Transverse colon (tissue), 4 donors: ENCODE data around the gene GLI1. TPM values are rescaled to one million over a fixed set of nuclear protein-coding genes. Genes with fewer than 3 reads are reported as not detected.
"Not testable (repeated sequence)": the region's sequence is repeated elsewhere in the genome, so short reads cannot be mapped to it uniquely, and the experiment has no call there.

Experiments
- DNase-seq: peaks from one replicate; pipeline ENCODE4 v3.0.0-alpha.2; 2019
- H3K27ac ChIP-seq, 4 donors: fragments of 200-600 bp; sonication (generic); 2 replicates each; pipeline ENCODE4 v1.5.1; 2016 to 2018; ENCODE audit warnings: inconsistent platforms in 4 of 4
- H3K27me3 ChIP-seq: fragments of 200-600 bp; sonication (generic); 2 replicates; pipeline ENCODE4 v1.5.1; 2017; ENCODE audit warnings: inconsistent platforms
- H3K36me3 ChIP-seq, 4 donors: fragments of 200-600 bp; sonication (generic); 2 replicates each; pipeline ENCODE4 v1.5.1; 2017 to 2019; ENCODE audit warnings: inconsistent platforms in 4 of 4
- H3K4me1 ChIP-seq, 4 donors: fragments of 200-600 bp; sonication (generic); 2 replicates each; pipeline ENCODE4 v1.5.1; 2017 to 2020; ENCODE audit warnings: inconsistent platforms in 4 of 4
- H3K4me3 ChIP-seq, 4 donors: fragments of 200-600 bp; sonication (generic); 1 replicate in 1 of 4; 2 replicates in 3 of 4; pipeline versions ENCODE4 v1.5.1 to v1.6.1; 2017 to 2019; ENCODE audit warnings: inconsistent platforms in 4 of 4
- H3K9me3 ChIP-seq, 2 donors: fragments of 200-600 bp; sonication (generic); 2 replicates each; pipeline ENCODE4 v1.5.1; 2017 to 2019; ENCODE audit warnings: inconsistent platforms in 2 of 2
- CTCF ChIP-seq, 5 experiments: fragments of 200-600 bp in 3 of 5; fragments of 450-650 bp in 2 of 5; sonication (generic) in 3 of 5; IDR thresholded peaks; 1 replicate in 2 of 5; 2 replicates in 3 of 5; pipeline ENCODE4 v1.5.1; 2016 to 2017; ENCODE audit warnings: antibody characterized with exemption in 5 of 5, inconsistent platforms in 3 of 5, mild to moderate bottlenecking in 2 of 5, moderate library complexity in 1 of 5
- EP300 ChIP-seq: sonication (generic); formaldehyde crosslinking; IDR thresholded peaks from one replicate; pipeline ENCODE4 v1.6.1; 2017; ENCODE audit warnings: antibody characterized with exemption, low read depth
- POLR2A ChIP-seq: fragments of 450-650 bp; IDR thresholded peaks from one replicate; pipeline ENCODE4 v1.6.1; 2016; ENCODE audit warnings: antibody characterized with exemption, mild to moderate bottlenecking, moderate library complexity
- POLR2AphosphoS5 ChIP-seq, 3 donors: sonication (generic); formaldehyde crosslinking; IDR thresholded peaks; one replicate each; pipeline ENCODE4 v1.6.1; 2016; ENCODE audit warnings: antibody characterized with exemption in 3 of 3
- WGBS, 2 donors: methylation state at CpG; one replicate each; pipeline ENCODE4 v1.1.5; 2018; ENCODE audit warnings: low coverage in 1 of 2; 5-methylcytosine and 5-hydroxymethylcytosine counted together
- in situ Hi-C, 4 donors: fragments of 200-750 bp; cut with MboI; loops; one replicate each; pipeline versions ENCODE4 v1.15.0 to v1.15.1; 2017; ENCODE audit warnings: low sequenced_read_pairs in 3 of 4, low pct_ligation_motif_present in 1 of 4, low pct_unique_long_range_greater_than_20kb in 1 of 4
- intact Hi-C: fragments of 100-400 bp; cut with DNase I; formaldehyde crosslinking; loops from one replicate; pipeline ENCODE4 v1.15.1; 2023; ENCODE audit warnings: low total_unique reads
- total RNA-seq, 4 donors: library from RNA; depleted of rRNA; stranded (reverse); fragments of >200 nt; gene quantifications; one replicate each; pipeline ENCODE4 v1.1.0, GENCODE V29; 2016

Gene GLI1
- total RNA-seq, 4 donors from 2014 or later: 0.41 to 1.2 (median 0.79) TPM; not detected in 1

DNA sequence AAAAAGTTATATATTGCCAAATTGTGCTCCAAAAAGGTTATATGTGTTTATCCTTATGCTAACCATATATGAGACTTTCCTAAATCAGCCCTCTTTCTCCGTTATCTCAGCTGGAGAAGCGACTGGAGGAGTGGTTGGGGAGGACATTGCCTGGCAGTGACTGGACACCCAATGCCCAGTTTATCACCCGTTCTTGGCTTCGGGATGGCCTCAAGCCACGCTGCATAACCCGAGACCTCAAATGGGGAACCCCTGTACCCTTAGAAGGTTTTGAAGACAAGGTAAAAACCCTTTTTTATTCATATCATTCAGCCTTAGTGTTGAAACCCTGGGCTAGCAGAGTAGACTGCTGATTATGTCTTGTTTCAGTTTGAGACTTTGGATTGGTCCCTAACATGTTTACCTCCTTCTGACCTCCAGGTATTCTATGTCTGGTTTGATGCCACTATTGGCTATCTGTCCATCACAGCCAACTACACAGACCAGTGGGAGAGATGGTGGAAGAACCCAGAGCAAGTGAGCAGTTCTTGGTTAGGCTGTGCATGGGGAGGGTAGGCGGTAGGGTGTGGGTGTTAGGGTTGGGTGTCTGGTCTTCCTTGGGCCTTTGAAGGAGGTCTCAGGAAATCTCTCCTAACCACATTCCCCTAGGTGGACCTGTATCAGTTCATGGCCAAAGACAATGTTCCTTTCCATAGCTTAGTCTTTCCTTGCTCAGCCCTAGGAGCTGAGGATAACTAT lies 52.2 kb downstream of the GLI1 start:
- Histone ChIP-seq H3K4me1 (no peaks in the 10 kb centered on the region), H3K9me3 (no peaks in the 10 kb centered on the region), H3K4me3 (no peak overlapping the region), H3K27me3 (no peaks in the 10 kb centered on the region), H3K36me3 (peaks cover 0 to 46% (median 17%) of the 10 kb centered on the region in 4 donors), H3K27ac (no peak overlapping the region)
- no peak for DNase-seq
- intact Hi-C loops (no loop called here), in situ Hi-C loops (no loop called here)
- WGBS, 2 donors: 88 to 100% methylated on average over 1 to 7 of the region's 7 CpGs
- TF ChIP-seq CTCF (IDR thresholded peaks at IDR 0.05): no peak
- TF ChIP-seq POLR2A: no peak
- no peak for TF ChIP-seq EP300
- TF ChIP-seq POLR2AphosphoS5 (IDR thresholded peaks at IDR 0.05): no peak

- H3K9me3 ChIP-seq: no peaks in the 10 kb centered on the region
- H3K27ac ChIP-seq: no peak overlapping the region
- no peak for DNase-seq
- peaks cover 0 to 8% (median 6%) of the 10 kb centered on the region in 4 donors for H3K4me1 ChIP-seq
- TF ChIP-seq POLR2AphosphoS5 (IDR thresholded peaks at IDR 0.05): no peak
- no peak for TF ChIP-seq CTCF (IDR thresholded peaks at IDR 0.05)
- no peak for TF ChIP-seq EP300
- TF ChIP-seq POLR2A: no peak
- in situ Hi-C loops: no loop called here
- intact Hi-C loops: no loop called here
- no peaks in the 10 kb centered on the region for H3K27me3 ChIP-seq
- peaks cover 0 to 52% (median 22%) of the 10 kb centered on the region in 4 donors for H3K36me3 ChIP-seq
- 94% methylated on average over 6 of the region's 6 CpGs; no CpG with 5 or more reads in 1 of the 2 donors for WGBS, 2 donors
- no peak overlapping the region for H3K4me3 ChIP-seq
These were observed 53.1 kb downstream of the GLI1 start for GRCh38 chr12:57512665-57513064.

DNA sequence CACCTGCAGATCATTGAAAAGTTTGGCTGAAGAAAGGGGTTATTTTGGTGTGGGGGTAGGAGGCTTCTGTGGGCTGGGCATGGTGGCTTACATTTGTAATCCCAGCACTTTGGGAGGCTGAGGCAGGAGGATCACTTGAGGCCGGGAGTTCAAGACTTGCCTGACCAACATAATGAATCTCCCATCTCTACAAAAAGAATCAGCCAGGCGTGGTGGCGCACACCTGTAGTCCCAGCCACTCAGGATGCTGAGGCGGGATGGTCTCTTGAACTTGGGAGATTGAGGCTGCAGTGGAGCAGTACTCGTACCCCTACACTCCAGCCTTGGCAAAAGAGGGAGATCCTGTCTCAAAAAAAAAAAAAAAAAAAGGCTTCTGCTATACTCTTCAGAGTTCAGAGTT lies 53.7 kb downstream of the GLI1 start:
- no peak overlapping the region for H3K27ac ChIP-seq
- intact Hi-C loops (no loop called here), in situ Hi-C loops (no loop called here)
- H3K36me3 ChIP-seq: peaks cover 0 to 52% (median 22%) of the 10 kb centered on the region in 4 donors
- no peak overlapping the region for H3K4me3 ChIP-seq
- WGBS, 2 donors: 97 to 100% methylated on average over 3 to 5 of the region's 5 CpGs
- DNase-seq: no peak
- H3K27me3 ChIP-seq: no peaks in the 10 kb centered on the region
- peaks cover 2 to 14% (median 12%) of the 10 kb centered on the region in 4 donors for H3K4me1 ChIP-seq
- no peaks in the 10 kb centered on the region for H3K9me3 ChIP-seq
- TF ChIP-seq EP300: no peak
- TF ChIP-seq POLR2A: no peak
- TF ChIP-seq POLR2AphosphoS5 (IDR thresholded peaks at IDR 0.05): no peak
- no peak for TF ChIP-seq CTCF (IDR thresholded peaks at IDR 0.05)

GRCh38 chr12:57513677-57514076 lies 54.1 kb downstream of the GLI1 start:
- H3K27me3 ChIP-seq, in situ Hi-C loops, H3K27ac ChIP-seq, DNase-seq, H3K4me3 ChIP-seq, H3K9me3 ChIP-seq, intact Hi-C loops: not testable (repeated sequence)
- H3K4me1 ChIP-seq: peaks cover 6 to 18% (median 16%) of the 10 kb centered on the region in 4 donors
- peaks cover 0 to 52% (median 22%) of the 10 kb centered on the region in 4 donors for H3K36me3 ChIP-seq
- 92 to 98% methylated on average over 6 of the region's 6 CpGs for WGBS, 2 donors

GRCh38 chr12:57514246-57514645 lies 54.7 kb downstream of the GLI1 start:
- in situ Hi-C loops, H3K4me3 ChIP-seq, H3K27me3 ChIP-seq, intact Hi-C loops, H3K9me3 ChIP-seq, DNase-seq, H3K27ac ChIP-seq: not testable (repeated sequence)
- 89 to 92% methylated on average over 3 to 9 of the region's 9 CpGs for WGBS, 2 donors
- peaks cover 0 to 47% (median 22%) of the 10 kb centered on the region in 4 donors for H3K36me3 ChIP-seq
- peaks cover 11 to 24% (median 22%) of the 10 kb centered on the region in 4 donors for H3K4me1 ChIP-seq
